ENCODE measurements around the gene PFN4. TPM values are rescaled to one million over a fixed set of nuclear protein-coding genes. Genes with fewer than 3 reads are reported as not detected.

Gene PFN4
- total and polyA plus RNA-seq, 9 of the 15 experiments (the other 6 are each of a cell fraction or from before 2014, with no cell fraction given): 0.07 to 0.54 (median 0.31) TPM; not detected in 2

DNA sequence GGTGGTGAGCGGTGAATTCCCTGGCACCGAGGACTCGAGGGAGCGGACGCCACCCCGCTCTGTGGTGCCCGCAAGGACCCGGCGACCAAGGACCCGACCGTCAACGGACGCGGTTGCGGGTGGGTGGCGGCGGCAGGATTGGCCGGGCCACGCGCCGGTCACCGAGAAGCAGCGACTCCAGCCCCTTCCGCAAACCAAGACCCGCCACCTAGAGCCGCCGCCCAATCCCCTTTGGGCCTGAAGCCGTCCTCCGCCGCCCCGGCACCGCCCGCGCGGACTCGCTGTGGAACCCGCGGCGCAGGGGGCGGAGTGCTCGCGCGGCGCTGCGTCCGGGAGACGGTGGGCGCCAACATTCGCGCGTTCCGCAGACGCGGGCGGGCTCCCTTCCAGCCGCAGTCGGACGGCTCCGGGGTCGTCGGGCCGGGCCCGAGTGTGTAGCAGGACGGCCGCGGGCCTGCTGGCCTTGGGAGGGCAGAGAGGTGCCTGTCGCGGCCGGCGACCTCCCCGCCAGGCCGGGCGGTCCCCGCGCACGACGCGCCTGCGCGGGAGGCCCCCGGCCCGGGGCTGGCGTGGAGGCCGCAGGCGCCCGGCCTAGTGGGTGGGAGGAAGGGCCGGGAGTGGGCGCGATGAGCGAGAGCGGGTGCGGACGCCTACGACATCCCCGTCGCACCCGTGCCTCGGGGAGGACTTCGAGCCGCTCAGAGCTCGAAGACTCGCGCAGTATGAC lies at the start of gene PFN4, which contains the start of gene FAM228B (continued):
- TF ChIP-seq, protein P1, sequence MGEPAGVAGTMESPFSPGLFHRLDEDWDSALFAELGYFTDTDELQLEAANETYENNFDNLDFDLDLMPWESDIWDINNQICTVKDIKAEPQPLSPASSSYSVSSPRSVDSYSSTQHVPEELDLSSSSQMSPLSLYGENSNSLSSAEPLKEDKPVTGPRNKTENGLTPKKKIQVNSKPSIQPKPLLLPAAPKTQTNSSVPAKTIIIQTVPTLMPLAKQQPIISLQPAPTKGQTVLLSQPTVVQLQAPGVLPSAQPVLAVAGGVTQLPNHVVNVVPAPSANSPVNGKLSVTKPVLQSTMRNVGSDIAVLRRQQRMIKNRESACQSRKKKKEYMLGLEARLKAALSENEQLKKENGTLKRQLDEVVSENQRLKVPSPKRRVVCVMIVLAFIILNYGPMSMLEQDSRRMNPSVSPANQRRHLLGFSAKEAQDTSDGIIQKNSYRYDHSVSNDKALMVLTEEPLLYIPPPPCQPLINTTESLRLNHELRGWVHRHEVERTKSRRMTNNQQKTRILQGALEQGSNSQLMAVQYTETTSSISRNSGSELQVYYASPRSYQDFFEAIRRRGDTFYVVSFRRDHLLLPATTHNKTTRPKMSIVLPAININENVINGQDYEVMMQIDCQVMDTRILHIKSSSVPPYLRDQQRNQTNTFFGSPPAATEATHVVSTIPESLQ (CRISPR knock-in tag; IDR thresholded peaks at IDR 0.05): peak; percentile 88
- no peak for TF ChIP-seq KAT2B (IDR thresholded peaks at IDR 0.05; ENCODE audit: low read depth, low read length)
- peak; percentile 95 for TF ChIP-seq RBFOX2 (IDR thresholded peaks at IDR 0.05; ENCODE audit: low read depth, low read length)
- TF ChIP-seq STAT6 (CRISPR knock-in tag; IDR thresholded peaks at IDR 0.05): no peak
- TF ChIP-seq CREM (IDR thresholded peaks at IDR 0.05; ENCODE audit: low read depth): peak; percentile 30
- TF ChIP-seq, protein P2, sequence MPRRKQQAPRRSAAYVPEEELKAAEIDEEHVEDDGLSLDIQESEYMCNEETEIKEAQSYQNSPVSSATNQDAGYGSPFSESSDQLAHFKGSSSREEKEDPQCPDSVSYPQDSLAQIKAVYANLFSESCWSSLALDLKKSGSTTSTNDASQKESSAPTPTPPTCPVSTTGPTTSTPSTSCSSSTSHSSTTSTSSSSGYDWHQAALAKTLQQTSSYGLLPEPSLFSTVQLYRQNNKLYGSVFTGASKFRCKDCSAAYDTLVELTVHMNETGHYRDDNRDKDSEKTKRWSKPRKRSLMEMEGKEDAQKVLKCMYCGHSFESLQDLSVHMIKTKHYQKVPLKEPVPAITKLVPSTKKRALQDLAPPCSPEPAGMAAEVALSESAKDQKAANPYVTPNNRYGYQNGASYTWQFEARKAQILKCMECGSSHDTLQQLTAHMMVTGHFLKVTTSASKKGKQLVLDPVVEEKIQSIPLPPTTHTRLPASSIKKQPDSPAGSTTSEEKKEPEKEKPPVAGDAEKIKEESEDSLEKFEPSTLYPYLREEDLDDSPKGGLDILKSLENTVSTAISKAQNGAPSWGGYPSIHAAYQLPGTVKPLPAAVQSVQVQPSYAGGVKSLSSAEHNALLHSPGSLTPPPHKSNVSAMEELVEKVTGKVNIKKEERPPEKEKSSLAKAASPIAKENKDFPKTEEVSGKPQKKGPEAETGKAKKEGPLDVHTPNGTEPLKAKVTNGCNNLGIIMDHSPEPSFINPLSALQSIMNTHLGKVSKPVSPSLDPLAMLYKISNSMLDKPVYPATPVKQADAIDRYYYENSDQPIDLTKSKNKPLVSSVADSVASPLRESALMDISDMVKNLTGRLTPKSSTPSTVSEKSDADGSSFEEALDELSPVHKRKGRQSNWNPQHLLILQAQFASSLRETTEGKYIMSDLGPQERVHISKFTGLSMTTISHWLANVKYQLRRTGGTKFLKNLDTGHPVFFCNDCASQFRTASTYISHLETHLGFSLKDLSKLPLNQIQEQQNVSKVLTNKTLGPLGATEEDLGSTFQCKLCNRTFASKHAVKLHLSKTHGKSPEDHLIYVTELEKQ (CRISPR knock-in tag; IDR thresholded peaks at IDR 0.05): no peak
- no peak for TF ChIP-seq TGIF2 (CRISPR knock-in tag; IDR thresholded peaks at IDR 0.05)
- no peak for TF ChIP-seq CHD1 (IDR thresholded peaks at IDR 0.05; ENCODE audit: low read length)
- TF ChIP-seq MYBL2 (IDR thresholded peaks at IDR 0.05; ENCODE audit: low read depth): no peak
- no peak for TF ChIP-seq MYBL2 (CRISPR knock-in tag; IDR thresholded peaks at IDR 0.05; ENCODE audit: borderline replicate concordance)
- no peak for TF ChIP-seq ARID2 (IDR thresholded peaks at IDR 0.05)
- no peak for TF ChIP-seq JUNB (CRISPR knock-in tag; conservative IDR thresholded peaks at IDR 0.05)
- no peak for TF ChIP-seq ZNF436 (CRISPR knock-in tag; IDR thresholded peaks at IDR 0.05)
- no peak; a peak in 1 of 4 replicates for TF ChIP-seq KDM4B (IDR thresholded peaks at IDR 0.05; ENCODE audit: borderline replicate concordance in 2 of 2, low read depth in 1 of 2)
- no peak for TF ChIP-seq ZNF140 (CRISPR knock-in tag; IDR thresholded peaks at IDR 0.05)
- TF ChIP-seq, protein P3, sequence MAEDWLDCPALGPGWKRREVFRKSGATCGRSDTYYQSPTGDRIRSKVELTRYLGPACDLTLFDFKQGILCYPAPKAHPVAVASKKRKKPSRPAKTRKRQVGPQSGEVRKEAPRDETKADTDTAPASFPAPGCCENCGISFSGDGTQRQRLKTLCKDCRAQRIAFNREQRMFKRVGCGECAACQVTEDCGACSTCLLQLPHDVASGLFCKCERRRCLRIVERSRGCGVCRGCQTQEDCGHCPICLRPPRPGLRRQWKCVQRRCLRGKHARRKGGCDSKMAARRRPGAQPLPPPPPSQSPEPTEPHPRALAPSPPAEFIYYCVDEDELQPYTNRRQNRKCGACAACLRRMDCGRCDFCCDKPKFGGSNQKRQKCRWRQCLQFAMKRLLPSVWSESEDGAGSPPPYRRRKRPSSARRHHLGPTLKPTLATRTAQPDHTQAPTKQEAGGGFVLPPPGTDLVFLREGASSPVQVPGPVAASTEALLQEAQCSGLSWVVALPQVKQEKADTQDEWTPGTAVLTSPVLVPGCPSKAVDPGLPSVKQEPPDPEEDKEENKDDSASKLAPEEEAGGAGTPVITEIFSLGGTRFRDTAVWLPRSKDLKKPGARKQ (CRISPR knock-in tag; IDR thresholded peaks at IDR 0.05): no peak
